GOT3 (cell line): ENCODE results near the gene GDPGP1.

Experiments used
- DNase-seq: peaks from one replicate; lab custom pipeline; 2025; ENCODE audit warnings: mixed read lengths; lab: John Stamatoyannopoulos, UW

GDPGP1 gene

GRCh38 chr15:90205050-90205848 is 28.8 kb upstream of the GDPGP1 start:
- DNase-seq = no peak

- DNase-seq = no peak
Observed at GRCh38 chr15:90205886-90206285, 28.1 kb upstream of the GDPGP1 start.

GRCh38 chr15:90207252-90207651 is 26.8 kb upstream of the GDPGP1 start:
- no peak for DNase-seq

GRCh38 chr15:90208356-90208755 is 25.7 kb upstream of the GDPGP1 start:
- no peak for DNase-seq

GRCh38 chr15:90209591-90209990 is 24.4 kb upstream of the GDPGP1 start:
- no peak for DNase-seq

- DNase-seq = no peak
Observed at GRCh38 chr15:90210593-90210992, 23.4 kb upstream of the GDPGP1 start.

GRCh38 chr15:90211009-90211408 is 23.0 kb upstream of the GDPGP1 start:
- no peak for DNase-seq

GRCh38 chr15:90211440-90212143 is 22.4 kb upstream of the GDPGP1 start:
- no peak for DNase-seq

- DNase-seq = no peak
Observed at GRCh38 chr15:90212221-90213098, 21.5 kb upstream of the GDPGP1 start.

GRCh38 chr15:90213122-90213817 is 20.7 kb upstream of the GDPGP1 start:
- no peak for DNase-seq

GRCh38 chr15:90213818-90214204 is 20.2 kb upstream of the GDPGP1 start:
- no peak for DNase-seq

GRCh38 chr15:90214553-90215196 is 19.3 kb upstream of the GDPGP1 start:
- DNase-seq = no peak

- DNase-seq = no peak
Observed at GRCh38 chr15:90217671-90218394, 16.2 kb upstream of the GDPGP1 start.

GRCh38 chr15:90219421-90220141 is 14.4 kb upstream of the GDPGP1 start:
- DNase-seq = no peak

GRCh38 chr15:90221246-90221900 is 12.6 kb upstream of the GDPGP1 start:
- peak; percentile 37 for DNase-seq

GRCh38 chr15:90222547-90222946 is 11.5 kb upstream of the GDPGP1 start:
- DNase-seq = no peak

GRCh38 chr15:90223441-90224165 is 10.4 kb upstream of the GDPGP1 start:
- no peak for DNase-seq

- DNase-seq = no peak
Observed at GRCh38 chr15:90225047-90225446, 9.0 kb upstream of the GDPGP1 start.
